HuH-7.5 (cell line): Measurements from ENCODE around the gene SAP30BP.

Experiments
- DNase-seq: peaks from one replicate; pipeline ENCODE4 v3.0.0; 2011; ENCODE audit warnings: low spot score

SAP30BP gene

GRCh38 chr17:75666959-75667790, at the start of gene SAP30BP, which contains the start of gene RECQL5:
Gene SAP30BP, plus strand, starts transcription at chr17:75667338. Its CDS starts 35 bp downstream, at chr17:75667373.
Gene RECQL5, minus strand, starts transcription at chr17:75667154. Its CDS starts 597 bp downstream, at chr17:75666557.
- peak; percentile 83 for DNase-seq

DNA sequence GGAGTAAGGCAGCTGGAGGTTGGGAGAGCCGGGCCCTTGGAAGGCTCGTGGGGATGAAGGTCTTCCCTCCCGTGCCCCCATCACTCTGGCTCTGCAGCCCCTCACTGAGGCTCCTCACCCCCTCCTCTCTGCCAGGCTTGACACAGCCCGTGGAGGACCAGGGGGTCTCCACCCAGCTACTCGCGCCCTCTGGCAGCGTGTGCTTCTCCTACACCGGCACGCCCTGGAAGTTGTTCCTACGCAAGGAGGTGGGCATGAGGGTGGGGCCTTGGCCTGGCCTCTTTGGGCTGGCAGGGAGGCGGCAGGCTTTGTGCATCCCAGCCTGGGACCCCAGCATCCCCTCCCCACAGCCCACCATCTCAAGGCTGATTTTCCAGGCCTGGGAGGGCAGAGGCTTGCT, 49.5 kb upstream of the SAP30BP start:
- no peak for DNase-seq

GRCh38 chr17:75619506-75620431, 47.4 kb upstream of the SAP30BP start:
- DNase-seq, result peak; percentile 93

- no peak for DNase-seq
These were observed 45.6 kb upstream of the SAP30BP start for GRCh38 chr17:75621489-75621888.

- DNase-seq, result no peak
These were observed 45.1 kb upstream of the SAP30BP start for GRCh38 chr17:75622076-75622475.

GRCh38 chr17:75622771-75623273, 44.3 kb upstream of the SAP30BP start:
- no peak for DNase-seq

DNA sequence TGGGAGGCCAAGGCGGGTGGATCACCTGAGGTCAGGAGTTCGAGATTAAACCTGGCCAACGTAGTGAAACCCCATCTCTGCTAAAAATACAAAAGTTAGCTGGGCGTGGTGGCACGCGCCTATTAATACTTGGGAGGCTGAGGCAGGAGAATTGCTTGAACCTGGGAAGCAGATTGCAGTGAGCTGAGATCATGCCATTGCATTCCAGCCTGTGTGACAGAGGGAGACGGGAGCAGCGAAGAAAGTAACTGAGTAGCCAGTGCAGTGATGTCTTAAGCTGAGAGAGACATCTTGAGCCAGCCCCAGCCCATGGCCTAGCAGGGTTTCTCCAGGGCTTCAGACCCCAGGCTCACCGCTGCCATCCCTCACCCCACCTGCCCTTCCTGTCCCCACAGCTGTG, 43.8 kb upstream of the SAP30BP start:
- DNase-seq, result no peak

DNA sequence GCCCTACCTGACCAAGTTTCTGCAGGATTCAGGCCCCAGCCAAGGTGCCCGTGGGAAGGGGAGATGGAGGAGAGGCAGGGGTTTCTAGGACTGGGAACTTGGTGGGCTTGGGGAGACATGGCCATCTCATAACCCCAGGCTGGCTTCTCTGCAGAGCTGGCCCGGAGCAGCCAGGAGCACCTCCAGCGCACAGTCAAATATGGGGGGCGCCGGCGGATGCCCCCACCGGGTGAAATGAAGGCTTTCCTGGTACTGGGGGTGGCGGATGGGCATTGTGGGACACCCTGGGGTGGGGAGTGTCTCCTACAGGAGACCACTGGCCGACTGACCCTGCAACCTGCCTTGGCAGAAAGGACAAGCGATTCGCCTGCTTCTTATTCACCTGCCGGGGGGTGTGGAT, 43.1 kb upstream of the SAP30BP start:
- no peak for DNase-seq

DNA sequence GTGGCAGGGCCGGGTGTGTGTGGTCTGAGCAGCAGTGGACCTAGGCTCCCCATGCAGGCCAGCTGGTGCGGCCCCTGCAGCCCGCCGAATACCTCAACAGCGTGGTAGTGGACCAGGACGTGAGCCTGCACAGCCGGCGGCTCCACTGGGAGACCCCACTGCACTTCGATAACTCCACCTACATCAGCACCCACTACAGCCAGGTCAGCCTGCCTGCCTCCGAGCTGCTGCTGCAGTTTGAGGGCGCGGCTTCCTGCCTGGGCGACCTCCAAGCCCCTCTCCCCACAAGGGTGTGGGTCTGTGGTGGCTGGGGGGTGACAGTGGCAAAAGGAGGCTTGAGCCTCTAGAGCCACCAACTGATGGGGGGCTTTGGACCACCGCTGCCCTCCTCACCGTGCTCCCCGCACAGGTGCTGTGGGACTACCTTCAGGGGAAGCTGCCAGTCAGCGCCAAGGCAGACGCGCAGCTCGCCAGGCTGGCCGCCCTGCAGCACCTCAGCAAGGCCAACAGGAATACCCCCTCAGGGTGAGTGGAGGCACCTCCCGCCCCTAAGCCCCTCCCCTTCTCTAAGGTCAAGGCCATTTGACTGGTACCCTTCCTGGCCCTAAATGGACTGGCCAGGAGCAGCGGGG, 42.3 kb upstream of the SAP30BP start:
- DNase-seq, result no peak

- peak; percentile 92 for DNase-seq
These were observed 41.2 kb upstream of the SAP30BP start for GRCh38 chr17:75625813-75626486.

DNA sequence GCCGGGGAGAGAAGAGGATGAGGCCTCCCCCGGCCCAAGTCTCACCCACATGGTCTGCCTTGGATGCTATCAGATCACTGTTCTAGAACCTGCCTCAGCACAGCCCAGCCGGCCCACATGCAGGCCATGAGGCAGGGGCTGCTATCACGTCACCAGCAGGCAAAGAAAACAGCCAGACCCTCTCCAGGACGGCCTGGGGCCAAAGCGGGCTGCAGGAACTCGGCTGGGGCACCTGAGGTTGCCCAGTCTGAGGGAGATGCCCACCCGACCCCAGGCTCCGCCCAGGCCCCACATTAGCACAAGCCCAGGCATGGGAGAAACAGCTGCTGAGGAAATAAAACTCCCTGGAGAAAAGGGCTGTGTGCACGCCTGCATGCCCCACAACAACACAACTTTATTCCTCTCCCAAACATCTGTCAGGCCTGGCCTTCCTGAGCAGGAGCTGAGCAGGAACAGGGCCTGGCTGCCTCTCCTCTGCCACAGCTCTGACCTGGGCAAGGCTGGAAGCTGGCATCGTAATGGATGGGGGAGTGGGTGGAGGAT, 40.6 kb upstream of the SAP30BP start:
- DNase-seq, result no peak

GRCh38 chr17:75627094-75627493, 40.0 kb upstream of the SAP30BP start:
- DNase-seq, result no peak

DNA sequence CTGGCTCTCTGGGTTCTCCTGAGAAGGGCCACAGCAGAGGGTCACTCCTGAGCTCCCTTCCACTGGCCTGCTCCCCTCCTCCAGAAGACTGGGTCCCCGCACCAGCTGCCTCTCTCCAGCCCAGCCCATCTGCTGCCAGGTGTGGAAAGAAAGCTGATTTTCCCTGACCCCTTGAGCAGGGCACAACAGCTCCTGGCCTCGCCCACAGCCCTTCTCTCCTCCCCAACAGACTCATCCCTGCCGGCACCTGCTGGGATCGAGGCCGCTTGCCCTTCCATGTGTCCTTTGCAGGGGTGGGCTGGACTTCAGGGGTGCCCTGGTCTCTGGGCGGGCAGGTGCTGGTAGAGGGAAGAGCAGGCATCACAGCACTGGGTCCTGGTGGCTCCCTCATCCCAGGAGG, 38.7 kb upstream of the SAP30BP start:
- DNase-seq, result no peak

DNA sequence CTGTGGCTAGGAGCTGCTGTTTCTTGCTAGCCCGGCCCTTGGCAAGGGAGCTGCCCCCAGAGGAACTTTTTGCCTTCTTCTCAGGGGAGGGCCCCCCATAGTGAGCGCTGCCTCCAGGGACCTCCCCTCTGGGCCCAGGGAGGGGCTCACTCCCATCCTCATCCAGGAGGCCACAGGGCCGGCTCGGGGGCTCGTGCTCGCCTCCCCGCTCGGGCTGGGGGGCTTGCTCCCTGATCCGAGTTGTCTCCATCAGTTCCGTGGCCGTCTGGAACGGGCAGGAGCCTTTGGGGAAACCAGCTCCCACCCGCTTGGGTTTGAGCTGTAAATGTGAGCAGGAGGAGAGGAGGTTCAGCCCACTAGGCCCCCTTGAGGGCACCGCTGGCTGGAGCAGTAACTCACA, 38.0 kb upstream of the SAP30BP start:
- no peak for DNase-seq

DNA sequence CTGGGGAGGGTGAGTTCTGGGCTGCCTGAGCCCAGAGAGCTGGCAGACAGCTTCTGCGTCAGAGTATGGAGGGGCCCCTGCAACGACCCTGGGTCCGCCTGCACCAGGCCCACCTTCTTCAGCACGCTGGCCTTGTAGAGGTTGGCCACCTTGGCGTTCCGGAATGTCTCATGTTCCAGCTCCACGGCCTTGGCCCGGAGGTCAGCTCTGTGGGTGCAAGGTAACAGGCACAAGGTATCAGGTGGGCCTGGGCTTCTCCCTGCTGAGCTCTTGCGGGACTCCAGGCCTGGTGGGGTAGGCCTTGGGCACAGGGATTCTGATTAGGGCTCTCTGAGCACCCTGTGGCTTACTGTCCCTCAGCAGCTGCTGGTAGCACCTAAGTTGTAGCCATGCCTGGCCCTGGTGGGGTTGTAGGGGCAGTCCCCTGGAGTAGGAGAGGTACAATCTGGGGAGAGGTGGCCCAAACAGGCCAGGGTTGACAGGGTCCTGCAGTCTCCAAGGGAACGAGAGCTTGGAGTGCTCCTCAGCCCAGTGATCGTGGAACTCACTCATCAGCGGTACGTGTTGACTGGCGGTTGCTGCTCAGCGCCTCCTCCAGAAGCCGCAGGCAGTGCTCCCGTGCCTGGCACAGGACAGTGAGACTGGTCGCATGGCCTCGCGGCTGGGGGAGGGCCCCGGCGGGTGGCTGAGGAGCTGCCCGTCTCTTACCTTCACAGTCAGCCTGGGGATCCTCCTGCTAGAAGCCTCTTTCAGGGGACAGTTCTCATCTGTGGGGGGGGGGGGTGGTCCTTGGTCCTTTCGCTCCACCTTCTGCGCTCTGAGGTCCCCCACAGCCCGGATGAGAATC, 36.8 kb upstream of the SAP30BP start:
- no peak for DNase-seq

- DNase-seq, result no peak
These were observed 35.8 kb upstream of the SAP30BP start for GRCh38 chr17:75631353-75631752.

- DNase-seq, result no peak
These were observed 34.7 kb upstream of the SAP30BP start for GRCh38 chr17:75632428-75632827.

- peak; percentile 98 for DNase-seq
These were observed 34.2 kb upstream of the SAP30BP start, which contains the start of gene SMIM5 for GRCh38 chr17:75632863-75633485. Gene SMIM5, plus strand, starts transcription at chr17:75633434. Its CDS starts 6,768 bp downstream, at chr17:75640202.

GRCh38 chr17:75633486-75634375, 33.4 kb upstream of the SAP30BP start:
- peak; percentile 97 for DNase-seq
